GM06990 (cell line): ENCODE results near the gene GFI1B.
"Not testable (repeated sequence)": the region's sequence is repeated elsewhere in the genome, so short reads cannot be mapped to it uniquely, and the experiment has no call there.

Source experiments
- DNase-seq: peaks from one replicate; pipeline ENCODE4 v3.0.0-alpha.2; 2011; ENCODE audit not compliant: insufficient read length; ENCODE audit errors: extremely low read depth
- H3K27me3 ChIP-seq: replicated peaks from 2 replicates; pipeline ENCODE4 v1.6.0; 2011; ENCODE audit warnings: low read length; ENCODE audit not compliant: control insufficient read depth, insufficient read depth
- H3K36me3 ChIP-seq: 2 replicates; pipeline ENCODE4 v1.5.1; 2011; ENCODE audit warnings: low read length; ENCODE audit not compliant: control insufficient read depth, insufficient read depth
- H3K4me3 ChIP-seq: replicated peaks from 2 replicates; pipeline ENCODE4 v1.5.1; 2011; ENCODE audit warnings: low read depth, mild to moderate bottlenecking, control low read depth, low read length
- TF ChIP-seq, protein P1 (sequence below): IDR thresholded peaks from 2 replicates; pipeline ENCODE4 v1.5.1; 2011; ENCODE audit warnings: low read length, control low read depth, mild to moderate bottlenecking, inconsistent platforms; ENCODE audit not compliant: insufficient read depth, poor library complexity, severe bottlenecking

Gene GFI1B

DNA sequence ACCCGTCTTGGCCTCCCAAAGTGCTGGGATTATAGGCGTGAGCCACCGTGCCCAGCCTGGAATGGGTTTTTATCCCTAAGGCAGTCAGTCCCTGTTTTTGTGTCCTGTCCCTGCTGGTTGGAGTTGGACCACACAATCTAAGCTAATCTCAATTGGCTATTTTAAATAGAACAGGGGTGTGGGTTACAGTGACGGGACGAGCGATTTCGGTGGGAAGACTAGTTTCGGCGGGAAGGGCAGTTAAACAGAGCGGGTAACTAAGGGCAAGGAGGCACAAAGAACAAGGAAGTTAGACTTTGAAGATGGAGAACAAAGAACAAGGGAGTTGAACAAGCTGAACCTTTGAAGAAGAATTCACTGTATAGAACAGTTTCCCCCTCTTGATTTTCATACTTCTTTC is 53.7 kb downstream of the GFI1B start:
- H3K36me3 ChIP-seq, result peaks cover 2% of the 10 kb centered on the region; the same call in 1 of the 2 replicates
- TF ChIP-seq, protein P1, sequence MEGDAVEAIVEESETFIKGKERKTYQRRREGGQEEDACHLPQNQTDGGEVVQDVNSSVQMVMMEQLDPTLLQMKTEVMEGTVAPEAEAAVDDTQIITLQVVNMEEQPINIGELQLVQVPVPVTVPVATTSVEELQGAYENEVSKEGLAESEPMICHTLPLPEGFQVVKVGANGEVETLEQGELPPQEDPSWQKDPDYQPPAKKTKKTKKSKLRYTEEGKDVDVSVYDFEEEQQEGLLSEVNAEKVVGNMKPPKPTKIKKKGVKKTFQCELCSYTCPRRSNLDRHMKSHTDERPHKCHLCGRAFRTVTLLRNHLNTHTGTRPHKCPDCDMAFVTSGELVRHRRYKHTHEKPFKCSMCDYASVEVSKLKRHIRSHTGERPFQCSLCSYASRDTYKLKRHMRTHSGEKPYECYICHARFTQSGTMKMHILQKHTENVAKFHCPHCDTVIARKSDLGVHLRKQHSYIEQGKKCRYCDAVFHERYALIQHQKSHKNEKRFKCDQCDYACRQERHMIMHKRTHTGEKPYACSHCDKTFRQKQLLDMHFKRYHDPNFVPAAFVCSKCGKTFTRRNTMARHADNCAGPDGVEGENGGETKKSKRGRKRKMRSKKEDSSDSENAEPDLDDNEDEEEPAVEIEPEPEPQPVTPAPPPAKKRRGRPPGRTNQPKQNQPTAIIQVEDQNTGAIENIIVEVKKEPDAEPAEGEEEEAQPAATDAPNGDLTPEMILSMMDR, result no peak
- no peak overlapping the region for H3K4me3 ChIP-seq
- DNase-seq, result no peak
- no peaks in the 10 kb centered on the region for H3K27me3 ChIP-seq

DNA sequence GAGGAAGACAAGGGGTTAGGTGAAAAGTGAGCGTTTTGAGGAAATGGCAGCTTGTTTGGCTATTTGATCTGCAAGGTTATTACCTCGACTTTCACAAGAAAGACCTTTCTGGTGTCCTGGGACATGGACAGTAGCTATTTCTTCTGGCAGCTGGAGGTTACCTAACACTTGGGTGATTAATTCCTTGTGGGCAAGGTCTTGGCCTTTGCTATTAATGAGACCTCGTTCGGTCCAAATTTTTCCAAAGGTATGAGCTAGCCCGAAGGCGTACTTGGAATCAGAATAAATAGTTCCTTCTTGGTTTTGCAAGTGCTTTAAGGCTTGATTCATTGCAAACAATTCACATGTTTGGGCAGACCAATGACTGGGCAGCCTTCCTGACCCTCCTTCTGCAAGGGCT is 57.2 kb downstream of the GFI1B start:
- no peak for DNase-seq
- TF ChIP-seq, protein P1, result no peak

DNA sequence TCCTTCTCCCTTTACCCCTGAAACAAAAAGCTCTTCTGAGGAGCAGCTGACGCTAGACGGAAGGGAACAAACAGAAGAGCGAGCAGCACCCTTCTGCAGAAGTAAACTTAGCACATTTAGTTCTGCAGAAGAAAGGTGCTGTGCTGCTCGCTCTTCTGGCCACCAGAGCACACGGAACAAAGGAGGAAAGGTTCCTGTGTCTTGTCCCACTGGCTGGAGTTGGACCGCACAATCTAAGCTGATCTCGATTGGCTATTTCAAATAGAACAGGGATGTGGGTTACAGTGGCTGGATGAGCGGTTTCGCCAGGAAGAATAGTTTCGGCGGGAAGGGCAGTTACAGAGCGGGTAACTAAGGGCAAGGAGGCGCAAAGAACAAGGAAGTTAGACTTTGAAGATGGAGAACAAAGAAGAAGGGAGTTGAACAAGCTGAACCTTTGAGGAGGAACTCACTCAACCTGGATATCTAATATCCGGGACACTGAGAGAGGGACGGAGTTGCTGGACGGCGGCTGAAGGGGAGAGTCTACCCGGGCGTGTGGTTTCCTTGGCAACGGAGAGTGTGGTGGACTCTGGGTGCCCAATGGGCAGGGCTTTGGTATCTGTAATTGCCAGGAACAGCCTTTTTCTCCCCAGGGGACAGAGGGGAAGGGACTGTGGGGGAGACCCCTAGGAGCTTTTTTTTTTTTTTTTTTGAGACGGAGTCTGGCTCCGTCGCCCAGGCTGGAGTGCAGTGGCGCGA is 59.5 kb downstream of the GFI1B start:
- TF ChIP-seq, protein P1, result no peak
- H3K4me3 ChIP-seq, result no peak overlapping the region
- no peaks in the 10 kb centered on the region for H3K27me3 ChIP-seq
- no peak for DNase-seq
- H3K36me3 ChIP-seq, result peaks cover 6% of the 10 kb centered on the region

More for the DNA sequence above, 57.2 kb downstream of the GFI1B start:
- Histone ChIP-seq H3K4me3 (no peak overlapping the region), H3K36me3 (peaks cover 2% of the 10 kb centered on the region; the same call in 1 of the 2 replicates), H3K27me3 (no peaks in the 10 kb centered on the region)

DNA sequence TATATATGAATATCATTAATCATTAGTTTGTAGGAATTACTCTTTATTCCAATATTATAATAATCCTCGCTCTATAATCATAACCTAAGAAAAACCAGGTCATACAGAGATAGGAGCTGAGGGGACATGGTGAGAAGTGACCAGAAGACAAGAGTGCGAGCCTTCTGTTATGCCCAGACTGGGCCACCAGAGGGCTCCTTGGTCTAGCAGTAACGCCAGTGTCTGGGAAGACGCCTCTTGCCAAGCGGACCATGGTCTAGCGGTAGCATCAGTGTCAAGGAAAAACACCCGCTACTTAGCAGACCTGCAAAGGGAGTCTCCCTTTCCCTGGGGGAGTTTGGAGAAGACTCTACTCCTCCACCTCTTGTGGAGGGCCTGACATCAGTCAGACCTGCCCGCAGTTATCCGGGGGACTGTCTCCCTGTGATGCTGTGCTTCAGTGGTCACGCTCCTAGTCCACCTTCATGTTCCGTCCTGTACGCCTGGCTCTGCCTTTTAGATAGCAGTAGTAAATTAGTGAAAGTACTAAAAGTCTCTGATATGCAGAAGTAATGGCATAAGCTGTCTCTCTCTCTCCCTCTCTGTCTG is 62.5 kb downstream of the GFI1B start:
- H3K36me3 ChIP-seq, result peaks cover 20% of the 10 kb centered on the region
- TF ChIP-seq, protein P1, result peak; percentile 54
- not testable (repeated sequence) for DNase-seq, H3K27me3 ChIP-seq, H3K4me3 ChIP-seq
